SU-DHL-6 (cell line): ENCODE results near the gene LRRK1.

Experiments used
- EZH2phosphoT487 ChIP-seq: fragments of 200-600 bp; sonication (generic), shearing (Covaris generic); conservative IDR thresholded peaks from 2 replicates; pipeline ENCODE4 v1.6.1; 2018; ENCODE audit warnings: mild to moderate bottlenecking, antibody characterized with exemption, low read length, moderate library complexity, mixed read lengths
- TF ChIP-seq, protein P1 (sequence below): fragments of 200-600 bp; sonication (generic); IDR thresholded peaks from one replicate; pipeline ENCODE4 v1.5.1; 2017; ENCODE audit warnings: antibody characterized with exemption, mild to moderate bottlenecking, low read length, moderate library complexity; ENCODE audit not compliant: insufficient read depth, poor library complexity, severe bottlenecking

DNA sequence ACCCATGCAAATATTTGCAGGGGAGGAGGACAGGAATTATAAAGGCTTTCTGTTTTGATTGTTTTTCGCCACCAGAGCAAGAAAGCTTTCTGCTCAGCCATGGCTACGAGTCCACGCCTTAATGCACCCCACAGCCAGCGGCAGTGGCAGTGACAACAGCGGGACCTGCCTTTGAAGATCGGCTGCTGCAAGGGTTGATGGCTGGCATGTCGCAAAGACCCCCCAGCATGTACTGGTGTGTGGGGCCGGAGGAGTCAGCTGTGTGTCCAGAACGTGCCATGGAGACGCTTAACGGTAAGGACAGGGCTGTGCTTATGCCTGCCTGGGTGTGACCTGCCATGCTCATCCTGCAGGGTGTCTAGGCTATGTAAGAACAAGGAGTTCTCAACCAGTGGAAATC, 5.3 kb downstream of the LRRK1 start:
- TF ChIP-seq, protein P1, sequence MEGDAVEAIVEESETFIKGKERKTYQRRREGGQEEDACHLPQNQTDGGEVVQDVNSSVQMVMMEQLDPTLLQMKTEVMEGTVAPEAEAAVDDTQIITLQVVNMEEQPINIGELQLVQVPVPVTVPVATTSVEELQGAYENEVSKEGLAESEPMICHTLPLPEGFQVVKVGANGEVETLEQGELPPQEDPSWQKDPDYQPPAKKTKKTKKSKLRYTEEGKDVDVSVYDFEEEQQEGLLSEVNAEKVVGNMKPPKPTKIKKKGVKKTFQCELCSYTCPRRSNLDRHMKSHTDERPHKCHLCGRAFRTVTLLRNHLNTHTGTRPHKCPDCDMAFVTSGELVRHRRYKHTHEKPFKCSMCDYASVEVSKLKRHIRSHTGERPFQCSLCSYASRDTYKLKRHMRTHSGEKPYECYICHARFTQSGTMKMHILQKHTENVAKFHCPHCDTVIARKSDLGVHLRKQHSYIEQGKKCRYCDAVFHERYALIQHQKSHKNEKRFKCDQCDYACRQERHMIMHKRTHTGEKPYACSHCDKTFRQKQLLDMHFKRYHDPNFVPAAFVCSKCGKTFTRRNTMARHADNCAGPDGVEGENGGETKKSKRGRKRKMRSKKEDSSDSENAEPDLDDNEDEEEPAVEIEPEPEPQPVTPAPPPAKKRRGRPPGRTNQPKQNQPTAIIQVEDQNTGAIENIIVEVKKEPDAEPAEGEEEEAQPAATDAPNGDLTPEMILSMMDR: no peak
- TF ChIP-seq EZH2phosphoT487: no peak
